Body of pancreas (tissue), 4 donors: ENCODE data around the gene MAP4K4.

Source experiments
- POLR2A ChIP-seq, 3 donors: fragments of 450-650 bp; IDR thresholded peaks; one replicate each; pipeline ENCODE4 v1.6.1; 2016; ENCODE audit warnings: antibody characterized with exemption in 3 of 3, mild to moderate bottlenecking in 2 of 3
- TF ChIP-seq, protein P1 (sequence below), 7 experiments: fragments of 450-650 bp in 4 of 7; fragments of 200-600 bp in 3 of 7; sonication (generic) in 3 of 7; IDR thresholded peaks; one replicate each; pipeline ENCODE4 v1.5.1; 2016 to 2019; ENCODE audit warnings: antibody characterized with exemption in 7 of 7

DNA sequence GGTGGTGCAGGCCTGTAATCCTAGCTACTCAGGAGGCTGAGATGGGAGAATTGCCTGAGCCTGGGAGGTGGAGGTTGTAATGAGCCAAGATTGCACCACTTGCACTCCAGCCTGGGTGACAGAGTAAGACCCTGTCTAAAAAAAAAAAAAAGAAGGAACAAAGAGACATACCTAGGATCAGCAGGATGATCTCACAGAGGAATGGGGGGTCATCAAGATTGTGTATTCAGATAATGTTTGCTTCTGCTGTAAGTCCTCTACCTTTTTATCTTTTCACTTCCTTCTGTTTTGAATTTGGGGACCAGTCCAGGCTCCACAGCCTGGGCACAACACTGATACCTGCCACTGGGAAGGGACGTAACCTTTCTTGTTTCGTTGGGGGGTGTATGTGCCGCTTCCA is 53.2 kb downstream of the MAP4K4 start:
- TF ChIP-seq, protein P1, sequence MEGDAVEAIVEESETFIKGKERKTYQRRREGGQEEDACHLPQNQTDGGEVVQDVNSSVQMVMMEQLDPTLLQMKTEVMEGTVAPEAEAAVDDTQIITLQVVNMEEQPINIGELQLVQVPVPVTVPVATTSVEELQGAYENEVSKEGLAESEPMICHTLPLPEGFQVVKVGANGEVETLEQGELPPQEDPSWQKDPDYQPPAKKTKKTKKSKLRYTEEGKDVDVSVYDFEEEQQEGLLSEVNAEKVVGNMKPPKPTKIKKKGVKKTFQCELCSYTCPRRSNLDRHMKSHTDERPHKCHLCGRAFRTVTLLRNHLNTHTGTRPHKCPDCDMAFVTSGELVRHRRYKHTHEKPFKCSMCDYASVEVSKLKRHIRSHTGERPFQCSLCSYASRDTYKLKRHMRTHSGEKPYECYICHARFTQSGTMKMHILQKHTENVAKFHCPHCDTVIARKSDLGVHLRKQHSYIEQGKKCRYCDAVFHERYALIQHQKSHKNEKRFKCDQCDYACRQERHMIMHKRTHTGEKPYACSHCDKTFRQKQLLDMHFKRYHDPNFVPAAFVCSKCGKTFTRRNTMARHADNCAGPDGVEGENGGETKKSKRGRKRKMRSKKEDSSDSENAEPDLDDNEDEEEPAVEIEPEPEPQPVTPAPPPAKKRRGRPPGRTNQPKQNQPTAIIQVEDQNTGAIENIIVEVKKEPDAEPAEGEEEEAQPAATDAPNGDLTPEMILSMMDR (IDR thresholded peaks at IDR 0.05) = no peak
- TF ChIP-seq POLR2A (IDR thresholded peaks at IDR 0.05) = no peak
